Hematopoietic multipotent progenitor cell treated with erythropoietin and hydrocortisone succinate and interleukin-3 and kit ligand, for 8 days (in vitro differentiated cells): Measurements from ENCODE around the gene TARDBP.
A peak's percentile ranks its signal among the peaks of the same experiment; 100 is the strongest.
"Not testable (repeated sequence)": the region's sequence is repeated elsewhere in the genome, so short reads cannot be mapped to it uniquely, and the experiment has no call there.

Experiments
- DNase-seq: peaks from one replicate; pipeline ENCODE4 v3.0.0-alpha.2; 2015

The TARDBP gene

GRCh38 chr1:10996100-10996499, 16.4 kb upstream of the TARDBP start:
- no peak for DNase-seq

GRCh38 chr1:11000526-11000925, 11.9 kb upstream of the TARDBP start:
- no peak for DNase-seq

- no peak for DNase-seq
Measured at GRCh38 chr1:11013160-11013531, 692 bp downstream of the TARDBP start.

- DNase-seq, result not testable (repeated sequence)
Measured at GRCh38 chr1:11019358-11019757, 6.9 kb downstream of the TARDBP start.

GRCh38 chr1:11019971-11020370, 7.5 kb downstream of the TARDBP start:
- DNase-seq, result no peak

- DNase-seq, result no peak
Measured at GRCh38 chr1:11023201-11023600, 10.7 kb downstream of the TARDBP start.

GRCh38 chr1:11024154-11024873, 11.9 kb downstream of the TARDBP start:
- no peak for DNase-seq

GRCh38 chr1:11024874-11025203, 12.4 kb downstream of the TARDBP start:
- DNase-seq, result no peak

GRCh38 chr1:11025618-11026017, 13.2 kb downstream of the TARDBP start:
- no peak for DNase-seq

- DNase-seq, result no peak
Measured at GRCh38 chr1:11026052-11026451, 13.6 kb downstream of the TARDBP start.

GRCh38 chr1:11026903-11027302, 14.4 kb downstream of the TARDBP start:
- DNase-seq, result no peak

- no peak for DNase-seq
Measured at GRCh38 chr1:11027316-11027715, 14.9 kb downstream of the TARDBP start.

GRCh38 chr1:11028018-11028417, 15.6 kb downstream of the TARDBP start:
- no peak for DNase-seq

- no peak for DNase-seq
Measured at GRCh38 chr1:11030865-11031264, 18.4 kb downstream of the TARDBP start.

- DNase-seq, result no peak
Measured at GRCh38 chr1:11031624-11032262, 19.3 kb downstream of the TARDBP start.

- not testable (repeated sequence) for DNase-seq
Measured at GRCh38 chr1:11037019-11037739, 24.7 kb downstream of the TARDBP start.

- peak; percentile 81 for DNase-seq
Measured at GRCh38 chr1:11037740-11038182, 25.3 kb downstream of the TARDBP start.

GRCh38 chr1:11039351-11040104, 27.1 kb downstream of the TARDBP start:
- no peak for DNase-seq

- DNase-seq, result not testable (repeated sequence)
Measured at GRCh38 chr1:11040105-11040429, 27.6 kb downstream of the TARDBP start.

- no peak for DNase-seq
Measured at GRCh38 chr1:11041048-11041447, 28.6 kb downstream of the TARDBP start.

- DNase-seq, result no peak
Measured at GRCh38 chr1:11042065-11042464, 29.6 kb downstream of the TARDBP start.

GRCh38 chr1:11042995-11043874, 30.8 kb downstream of the TARDBP start:
- no peak for DNase-seq
